Measurements from ENCODE around the gene HIVEP3. TPM values are rescaled to one million over a fixed set of nuclear protein-coding genes. Genes with fewer than 3 reads are reported as not detected.

Gene HIVEP3
- total RNA-seq, 1 donor from 2014 or later = 5.8 TPM

DNA sequence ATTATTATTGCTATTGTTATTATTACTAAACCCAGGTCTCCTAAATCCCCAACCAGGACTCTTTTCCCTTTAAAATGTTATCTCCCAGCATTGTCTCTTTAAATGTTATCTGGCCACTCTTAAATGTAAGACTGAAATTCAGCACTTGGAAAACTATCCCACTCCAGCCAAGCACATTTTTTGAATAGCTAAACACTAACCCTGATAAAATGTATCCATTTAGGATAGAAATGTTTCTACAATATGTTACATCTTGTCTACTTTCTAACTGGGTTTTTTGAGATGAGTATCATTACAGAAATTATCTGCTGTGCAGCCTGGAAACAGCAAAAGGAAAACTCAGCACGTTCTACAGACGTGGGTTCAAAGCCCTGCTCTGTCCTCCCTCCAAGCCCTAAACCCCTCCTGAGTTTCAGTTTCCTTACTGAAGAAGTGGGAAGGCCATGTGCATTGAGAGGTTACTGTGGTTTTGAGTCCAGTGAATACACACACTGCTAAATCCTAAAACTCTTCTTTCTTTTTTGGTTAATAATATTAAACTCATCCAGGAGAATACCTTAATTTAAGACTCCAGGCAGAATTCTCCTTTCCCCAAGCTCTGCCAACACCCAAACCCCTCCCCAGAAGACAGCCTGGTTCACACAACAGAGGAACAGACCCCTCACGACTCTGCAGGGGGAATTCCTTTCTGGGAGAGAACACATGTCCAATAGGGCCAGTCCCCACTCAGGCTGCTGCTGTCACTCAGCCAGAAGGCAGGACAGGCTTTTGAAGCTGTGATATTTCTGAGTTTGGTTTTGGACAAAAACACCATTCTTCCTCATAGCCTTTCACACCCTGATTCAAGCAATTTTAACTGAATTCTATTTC is 41.9 kb downstream of the HIVEP3 start:
- H3K27me3 ChIP-seq (ENCODE audit: control insufficient read depth, insufficient read depth, low read length) = no peaks in the 10 kb centered on the region
- H3K4me3 ChIP-seq (ENCODE audit: low read depth, low read length) = no peak overlapping the region
- no peak for TF ChIP-seq CTCF (IDR thresholded peaks at IDR 0.05; ENCODE audit: insufficient read depth, low read length, poor library complexity, severe bottlenecking)
- no peak for DNase-seq (ENCODE audit: low read depth)
- no peaks in the 10 kb centered on the region for H3K36me3 ChIP-seq (ENCODE audit: control insufficient read depth, insufficient read depth, low read length)

DNA sequence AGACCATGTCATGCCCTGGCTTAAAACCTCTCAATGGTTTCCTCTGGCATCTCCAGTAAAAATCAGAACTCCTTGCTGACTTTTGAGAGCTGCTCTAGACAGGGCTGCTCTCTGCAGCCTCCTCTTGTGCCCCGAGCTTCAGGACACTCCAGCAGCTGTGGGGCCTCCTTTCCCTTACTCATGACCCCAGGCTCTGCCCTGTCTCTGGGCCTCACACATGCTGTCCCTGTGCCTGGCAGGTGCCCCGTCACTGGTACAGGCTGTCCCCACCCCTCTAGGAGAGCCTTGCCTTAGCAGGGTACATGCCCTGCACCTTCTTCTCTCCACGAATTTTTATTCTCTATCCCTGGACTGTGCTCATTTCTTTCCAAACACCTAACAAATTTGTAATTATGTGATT is 43.2 kb downstream of the HIVEP3 start:
- TF ChIP-seq CTCF (IDR thresholded peaks at IDR 0.05; ENCODE audit: insufficient read depth, low read length, poor library complexity, severe bottlenecking) = no peak
- no peaks in the 10 kb centered on the region for H3K27me3 ChIP-seq (ENCODE audit: control insufficient read depth, insufficient read depth, low read length)
- DNase-seq (ENCODE audit: low read depth) = no peak
- H3K36me3 ChIP-seq (ENCODE audit: control insufficient read depth, insufficient read depth, low read length) = no peaks in the 10 kb centered on the region
- H3K4me3 ChIP-seq (ENCODE audit: low read depth, low read length) = no peak overlapping the region

DNA sequence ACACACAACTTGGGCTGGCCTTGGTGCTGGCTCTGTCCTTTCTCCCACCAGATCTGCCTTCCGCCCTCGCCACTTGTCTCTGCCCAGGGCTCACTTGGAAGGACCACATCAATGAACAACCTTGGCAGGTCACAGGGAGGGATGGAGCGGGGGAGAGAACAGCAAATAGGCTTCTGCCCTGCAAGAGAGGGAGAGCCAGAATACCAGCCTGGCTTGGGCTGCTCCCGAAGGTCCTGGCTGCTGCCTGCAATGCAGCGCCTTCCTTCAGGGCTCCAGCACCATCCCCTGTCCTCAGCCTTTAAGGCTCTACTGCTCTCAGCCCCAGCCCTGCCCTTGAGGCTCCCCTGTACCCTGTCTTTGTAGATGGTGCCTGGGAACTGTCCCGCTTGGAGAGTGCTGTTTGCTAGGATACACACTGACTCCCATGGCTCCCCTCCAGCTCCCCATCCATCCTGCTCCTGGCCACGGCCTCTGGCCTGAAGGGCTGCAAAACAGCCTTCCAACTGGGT is 43.8 kb downstream of the HIVEP3 start:
- H3K27me3 ChIP-seq (ENCODE audit: control insufficient read depth, insufficient read depth, low read length) = no peaks in the 10 kb centered on the region
- H3K36me3 ChIP-seq (ENCODE audit: control insufficient read depth, insufficient read depth, low read length) = no peaks in the 10 kb centered on the region
- no peak for DNase-seq (ENCODE audit: low read depth)
- TF ChIP-seq CTCF (IDR thresholded peaks at IDR 0.05; ENCODE audit: insufficient read depth, low read length, poor library complexity, severe bottlenecking) = no peak
- H3K4me3 ChIP-seq (ENCODE audit: low read depth, low read length) = no peak overlapping the region

GRCh38 chr1:41874151-41874719 is 44.5 kb downstream of the HIVEP3 start:
- H3K4me3 ChIP-seq (ENCODE audit: low read depth, low read length) = no peak overlapping the region

GRCh38 chr1:41872074-41872473 is 46.6 kb downstream of the HIVEP3 start:
- DNase-seq (ENCODE audit: low read depth) = no peak
- no peak for TF ChIP-seq CTCF (IDR thresholded peaks at IDR 0.05; ENCODE audit: insufficient read depth, low read length, poor library complexity, severe bottlenecking)
- Histone ChIP-seq H3K27me3 (ENCODE audit: control insufficient read depth, insufficient read depth, low read length) (no peaks in the 10 kb centered on the region), H3K36me3 (ENCODE audit: control insufficient read depth, insufficient read depth, low read length) (no peaks in the 10 kb centered on the region), H3K4me3 (ENCODE audit: low read depth, low read length) (no peak overlapping the region)

More at GRCh38 chr1:41874151-41874719, 44.5 kb downstream of the HIVEP3 start:
- Histone ChIP-seq H3K27me3 (ENCODE audit: control insufficient read depth, insufficient read depth, low read length) (no peaks in the 10 kb centered on the region), H3K36me3 (ENCODE audit: control insufficient read depth, insufficient read depth, low read length) (no peaks in the 10 kb centered on the region)
- DNase-seq (ENCODE audit: low read depth) = no peak
- TF ChIP-seq CTCF (IDR thresholded peaks at IDR 0.05; ENCODE audit: insufficient read depth, low read length, poor library complexity, severe bottlenecking) = no peak
